NCI-H82 treated with DMSO at 0.1 percent for 48 hours (cell line): ENCODE results near the gene FASN.

Experiments used
- DNase-seq: peaks from one replicate; lab custom pipeline; 2025; ENCODE audit not compliant: unreplicated experiment; lab: John Stamatoyannopoulos, UW

FASN gene

DNA sequence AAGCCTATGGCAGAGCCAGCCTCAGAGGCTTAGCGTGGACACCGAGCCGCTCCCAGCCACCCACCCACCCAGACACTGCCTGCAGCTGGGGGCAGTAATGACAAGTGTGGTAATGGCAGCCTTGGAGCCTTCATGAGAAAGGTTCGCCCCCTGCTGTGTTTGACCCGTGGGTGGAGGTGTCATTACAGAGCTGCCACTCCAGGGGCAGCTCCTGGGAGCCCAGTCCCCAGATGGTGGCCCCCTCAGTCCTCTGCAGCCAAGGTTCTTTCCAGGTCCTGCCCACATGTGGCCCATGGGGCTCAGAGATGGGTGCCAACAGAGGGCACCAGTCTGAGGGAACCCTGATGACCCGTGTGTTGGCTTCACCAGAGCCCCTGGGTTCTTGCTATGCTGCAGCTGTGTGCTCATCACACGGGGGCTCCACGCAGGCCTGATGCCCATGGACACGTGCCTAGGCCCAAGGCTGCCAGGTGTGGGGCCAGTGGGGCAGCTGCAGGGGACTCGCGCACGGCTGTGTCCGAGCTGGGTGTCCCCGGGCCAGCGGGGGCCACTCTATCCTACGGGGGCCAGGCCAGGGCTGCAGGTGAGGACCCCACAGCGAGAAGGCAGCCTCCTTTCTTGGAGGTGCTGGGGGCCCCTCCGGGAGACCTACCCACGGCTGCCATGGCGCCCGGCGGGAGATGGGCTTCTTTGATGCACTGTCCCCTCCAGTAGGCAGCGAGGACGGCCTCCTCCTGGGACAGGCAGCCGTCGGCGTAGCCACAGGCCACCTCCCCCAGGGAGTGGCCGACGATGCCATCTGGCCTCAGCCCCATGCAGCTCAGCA is 8.1 kb downstream of the FASN start:
- DNase-seq: no peak

GRCh38 chr17:82088838-82089722 is 9.0 kb downstream of the FASN start:
- no peak for DNase-seq

- no peak for DNase-seq
Observed at GRCh38 chr17:82087961-82088837, 9.8 kb downstream of the FASN start.

- no peak for DNase-seq
Observed at GRCh38 chr17:82086941-82087906, 10.8 kb downstream of the FASN start.

GRCh38 chr17:82085931-82086764 is 11.9 kb downstream of the FASN start:
- DNase-seq: no peak

DNA sequence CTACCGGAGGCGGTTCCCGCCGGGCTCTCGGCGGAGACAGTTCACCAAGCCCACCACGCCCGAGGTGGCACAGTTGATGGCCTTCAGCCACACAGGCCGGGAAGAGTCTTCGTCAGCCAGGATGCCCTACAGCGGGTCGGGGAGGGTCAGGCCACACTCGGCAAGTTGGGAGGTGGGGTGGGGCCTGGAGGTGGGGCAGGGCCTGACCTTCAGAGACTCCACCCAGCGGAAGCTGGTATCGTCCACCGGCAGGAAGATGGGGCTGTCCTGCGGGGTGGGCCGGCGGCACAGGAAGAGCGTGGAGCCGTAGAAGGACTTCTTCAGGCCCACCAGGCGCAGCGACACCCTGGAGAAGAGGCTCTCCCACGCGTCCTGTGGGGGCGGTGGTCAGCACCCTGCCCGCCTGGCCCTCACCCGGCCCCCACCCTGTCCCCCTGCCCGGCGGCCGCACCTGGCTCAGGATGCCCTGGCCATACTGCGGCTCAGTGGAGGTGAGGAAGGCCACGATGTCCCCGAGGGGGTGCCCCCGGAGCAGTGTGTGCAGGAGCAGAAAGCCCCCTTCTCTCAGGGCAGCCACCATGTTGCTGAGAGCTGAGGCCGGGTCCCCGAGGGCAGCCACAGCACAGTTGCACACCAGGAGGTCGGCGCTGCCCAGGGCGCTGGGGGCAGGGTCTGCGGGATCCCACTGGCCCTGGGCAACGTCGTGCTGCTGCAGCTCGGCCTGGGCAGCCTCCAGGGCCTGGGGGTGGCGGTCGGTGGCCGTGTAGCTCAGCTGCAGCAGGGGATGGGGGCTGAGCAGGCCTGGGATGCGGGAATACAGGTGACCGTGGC is 12.8 kb downstream of the FASN start:
- no peak for DNase-seq

DNA sequence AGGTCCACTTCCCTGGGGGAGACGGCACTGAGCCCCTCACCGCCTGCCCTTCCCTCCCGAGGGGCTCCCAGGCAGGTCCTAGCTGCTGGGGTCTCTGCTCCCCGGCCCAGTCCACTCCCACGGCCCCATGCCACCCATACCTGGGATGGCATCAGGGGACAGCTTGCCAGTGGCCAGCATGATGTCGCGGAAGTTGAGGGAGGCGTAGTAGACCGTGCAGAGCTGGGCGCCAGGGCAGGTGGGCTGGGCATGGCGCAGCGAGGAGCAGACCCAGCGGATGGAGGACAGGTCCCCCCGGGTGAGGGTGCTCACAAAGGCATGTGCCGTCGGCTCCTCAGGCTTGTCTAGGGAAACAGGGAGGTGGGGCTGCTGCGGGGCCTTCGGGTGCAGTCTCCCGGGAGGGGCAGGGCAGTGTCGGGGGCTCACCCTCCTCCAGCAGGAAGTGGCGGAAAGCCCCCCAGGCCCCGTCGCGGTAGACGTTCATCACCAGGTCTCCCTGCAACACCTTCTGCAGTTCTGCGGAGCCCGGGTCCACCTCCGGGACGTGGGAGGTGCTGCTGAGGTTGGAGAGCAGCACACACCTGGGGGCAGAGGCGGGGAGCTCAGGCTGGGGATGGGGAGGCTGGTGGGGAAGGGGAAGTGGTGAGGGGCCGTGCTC is 13.5 kb downstream of the FASN start:
- no peak for DNase-seq

- no peak for DNase-seq
Observed at GRCh38 chr17:82083533-82084359, 14.3 kb downstream of the FASN start.

DNA sequence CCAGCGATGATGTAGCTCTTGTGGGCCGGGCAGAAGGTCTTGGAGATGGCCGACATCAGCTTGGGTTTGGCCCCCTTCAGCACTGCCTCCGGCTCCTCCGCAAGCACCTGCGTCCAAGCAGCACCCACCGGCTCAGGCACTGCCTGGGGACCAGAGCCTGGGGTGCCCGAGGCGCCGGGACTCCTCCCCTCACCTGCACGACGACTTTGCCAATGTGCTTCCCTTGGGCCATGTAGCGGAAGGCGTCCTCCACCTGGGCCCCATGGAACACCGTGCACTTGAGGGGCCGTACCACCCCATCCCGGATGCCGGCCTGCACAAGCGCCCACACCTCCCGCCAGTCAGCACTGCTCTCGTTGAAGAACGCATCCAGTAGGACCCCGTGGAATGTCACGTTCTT is 15.0 kb downstream of the FASN start:
- no peak for DNase-seq

DNA sequence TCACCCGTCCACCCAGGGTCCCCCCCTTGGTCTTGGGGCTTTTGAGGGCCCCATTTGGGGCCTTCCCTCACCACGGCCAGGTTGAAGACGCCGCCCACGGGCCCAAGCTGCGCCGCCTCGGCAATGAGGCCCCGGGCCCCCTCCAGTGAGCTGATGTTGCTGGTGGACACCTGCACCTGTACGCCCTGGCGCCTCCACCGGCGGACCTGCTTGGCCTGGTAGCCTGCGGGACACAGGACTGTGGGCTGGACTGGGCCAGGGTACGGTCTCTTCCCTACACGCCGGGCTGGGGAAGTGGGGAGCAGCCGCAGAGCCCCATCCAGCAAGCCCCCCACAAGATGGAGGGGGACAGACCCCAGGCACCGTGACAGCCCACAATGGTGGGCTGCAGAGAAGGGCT is 15.6 kb downstream of the FASN start:
- DNase-seq: no peak

DNA sequence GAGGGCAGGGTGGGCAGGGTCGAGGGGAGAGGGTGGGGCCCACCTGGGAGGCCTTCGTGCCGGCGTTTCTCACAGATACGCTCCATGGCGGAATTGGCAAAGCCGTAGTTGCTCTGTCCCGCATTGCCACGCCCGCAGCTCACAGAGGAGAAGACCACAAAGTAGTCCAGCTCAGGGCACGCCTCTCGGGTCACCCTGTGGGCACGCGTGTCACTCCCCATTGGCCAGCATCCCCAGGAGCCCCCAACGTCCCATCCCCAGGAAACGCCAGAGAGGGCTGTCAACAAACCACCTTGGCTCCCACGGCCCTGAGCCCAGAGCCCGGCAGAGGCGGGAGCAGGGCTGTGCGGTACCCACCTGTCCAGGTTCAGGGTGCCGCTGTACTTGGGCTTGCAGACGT is 16.1 kb downstream of the FASN start:
- DNase-seq: no peak

DNA sequence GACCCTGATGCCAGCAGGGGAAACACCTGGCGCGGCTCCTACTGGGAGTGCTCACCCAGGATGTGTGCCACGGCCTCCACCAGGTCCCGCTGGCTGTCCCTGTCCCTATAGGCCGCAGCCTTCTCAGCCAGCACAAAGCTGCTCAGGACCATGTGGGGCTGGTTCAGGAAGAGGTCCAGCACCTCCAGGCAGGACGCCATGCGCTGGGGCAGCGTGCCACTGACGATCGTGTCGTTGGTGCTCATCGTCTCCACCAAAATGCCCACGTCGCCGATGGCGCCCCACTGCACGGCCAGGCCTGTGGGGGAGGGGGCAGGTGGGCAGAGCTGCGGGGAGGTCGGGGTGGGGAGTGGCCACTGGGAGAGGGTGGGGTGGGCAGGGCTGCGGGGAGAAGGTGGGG is 16.5 kb downstream of the FASN start:
- DNase-seq: no peak

- DNase-seq: no peak
Observed at GRCh38 chr17:82080789-82081464, 17.1 kb downstream of the FASN start.

DNA sequence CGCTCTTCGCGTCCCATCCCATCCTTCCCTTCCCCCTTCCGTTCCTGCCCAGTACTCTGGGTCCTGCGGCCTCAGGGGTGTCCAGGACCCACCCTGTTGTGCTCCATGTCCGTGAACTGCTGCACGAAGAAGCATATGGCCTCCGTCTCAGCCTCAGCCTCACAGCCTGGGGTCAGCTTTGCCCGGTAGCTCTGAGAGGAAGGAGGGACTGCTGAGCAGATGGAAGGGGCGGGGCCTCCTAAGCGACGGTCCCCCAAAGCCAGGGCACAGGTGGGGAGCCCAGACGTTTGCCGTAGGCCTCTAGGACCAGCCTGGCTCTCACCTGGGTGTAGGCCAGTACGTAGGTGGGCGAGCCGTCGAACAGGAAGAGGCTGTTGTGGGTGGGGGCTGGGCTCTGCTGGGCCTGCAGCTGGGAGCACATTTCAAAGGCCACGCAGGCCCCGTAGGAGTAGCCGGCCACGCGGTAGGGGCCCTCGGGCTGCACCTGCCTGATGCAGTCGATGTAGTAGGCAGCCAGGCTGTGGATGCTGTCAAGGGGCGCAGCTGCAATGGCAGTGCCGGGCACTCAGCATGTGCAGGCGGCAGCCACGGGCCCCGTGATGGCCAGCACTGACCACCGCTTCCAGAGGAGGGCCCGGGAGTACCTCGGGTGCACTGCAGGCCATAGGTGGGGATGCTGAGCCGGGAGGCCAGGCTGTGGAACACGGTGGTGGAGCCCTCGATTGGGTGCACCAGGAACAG is 17.8 kb downstream of the FASN start:
- no peak for DNase-seq

DNA sequence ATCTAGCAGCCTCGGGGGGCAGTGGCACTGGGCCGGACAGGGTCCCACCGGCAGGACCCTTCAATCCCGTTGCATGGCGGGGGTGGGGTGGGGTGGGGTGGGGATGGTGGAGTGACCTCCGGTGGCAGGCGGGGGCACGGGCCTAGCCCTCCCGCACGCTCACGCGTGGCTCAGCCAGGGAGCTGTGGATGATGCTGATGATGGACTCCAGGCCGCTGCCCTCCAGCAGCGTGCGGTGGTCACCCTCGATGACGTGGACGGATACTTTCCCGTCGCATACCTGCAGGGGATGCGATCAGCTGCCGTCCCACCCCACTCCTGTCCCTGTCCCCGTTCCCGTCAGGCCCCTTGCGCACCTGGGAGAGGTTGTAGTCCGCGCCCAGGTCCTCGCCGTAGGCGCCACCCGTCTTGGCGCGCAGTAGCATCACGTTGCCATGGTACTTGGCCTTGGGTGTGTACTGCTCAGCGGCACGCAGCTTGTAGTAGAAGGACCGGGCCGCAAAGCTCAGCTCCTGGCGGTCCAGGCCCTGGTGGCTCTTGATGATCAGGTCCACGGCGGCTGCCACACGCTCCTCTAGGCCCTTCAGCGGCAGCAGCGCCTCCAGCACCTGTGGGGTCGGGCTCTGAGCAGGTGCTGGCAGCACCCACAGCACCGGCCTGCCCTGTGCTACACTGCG is 18.9 kb downstream of the FASN start:
- DNase-seq: no peak
